Measurements from ENCODE around the gene EFCAB11.

DNA sequence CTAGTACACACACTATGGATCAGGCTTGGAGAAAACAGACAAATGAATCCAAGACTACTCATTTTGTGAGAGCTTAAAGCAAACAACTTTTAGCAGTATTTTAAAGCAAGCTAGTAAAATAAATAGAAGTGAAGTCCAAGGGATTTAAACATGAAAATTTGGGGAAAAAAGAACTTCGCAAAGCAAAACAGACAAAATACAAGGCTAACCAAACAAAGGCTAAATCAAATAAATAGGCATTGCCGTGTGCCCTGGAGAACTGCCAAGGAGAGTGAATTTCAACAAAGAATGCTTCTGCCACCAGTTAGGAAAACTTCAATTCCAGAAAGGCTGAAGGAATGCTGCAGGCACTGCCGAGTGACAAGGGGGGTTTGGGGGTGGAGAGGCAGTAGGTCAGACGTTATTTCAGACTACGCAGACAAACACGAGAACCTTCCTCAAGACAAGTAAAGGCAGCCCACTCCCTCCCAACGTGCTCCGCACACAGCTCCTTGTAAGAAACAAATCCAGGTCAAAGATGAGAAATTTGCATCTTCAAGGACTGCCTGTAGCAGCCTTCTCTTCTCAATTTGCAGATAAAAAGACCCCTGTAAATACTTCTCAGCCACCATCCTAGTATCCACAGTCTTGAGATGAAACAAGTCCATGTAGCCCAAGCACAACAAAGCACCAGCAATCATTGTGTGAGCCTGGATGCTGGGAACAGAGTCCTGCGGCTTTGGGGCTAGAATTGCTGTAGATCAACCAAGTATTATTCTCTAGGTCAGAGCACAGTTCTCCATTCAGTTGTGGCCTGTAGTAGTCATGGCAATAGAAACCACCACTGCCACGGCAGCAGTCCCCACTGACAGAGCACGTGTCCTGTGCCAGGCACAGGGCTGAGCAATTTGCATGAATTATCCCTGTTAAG lies 43.3 kb downstream of the EFCAB11 start:
- TF ChIP-seq, protein P1, sequence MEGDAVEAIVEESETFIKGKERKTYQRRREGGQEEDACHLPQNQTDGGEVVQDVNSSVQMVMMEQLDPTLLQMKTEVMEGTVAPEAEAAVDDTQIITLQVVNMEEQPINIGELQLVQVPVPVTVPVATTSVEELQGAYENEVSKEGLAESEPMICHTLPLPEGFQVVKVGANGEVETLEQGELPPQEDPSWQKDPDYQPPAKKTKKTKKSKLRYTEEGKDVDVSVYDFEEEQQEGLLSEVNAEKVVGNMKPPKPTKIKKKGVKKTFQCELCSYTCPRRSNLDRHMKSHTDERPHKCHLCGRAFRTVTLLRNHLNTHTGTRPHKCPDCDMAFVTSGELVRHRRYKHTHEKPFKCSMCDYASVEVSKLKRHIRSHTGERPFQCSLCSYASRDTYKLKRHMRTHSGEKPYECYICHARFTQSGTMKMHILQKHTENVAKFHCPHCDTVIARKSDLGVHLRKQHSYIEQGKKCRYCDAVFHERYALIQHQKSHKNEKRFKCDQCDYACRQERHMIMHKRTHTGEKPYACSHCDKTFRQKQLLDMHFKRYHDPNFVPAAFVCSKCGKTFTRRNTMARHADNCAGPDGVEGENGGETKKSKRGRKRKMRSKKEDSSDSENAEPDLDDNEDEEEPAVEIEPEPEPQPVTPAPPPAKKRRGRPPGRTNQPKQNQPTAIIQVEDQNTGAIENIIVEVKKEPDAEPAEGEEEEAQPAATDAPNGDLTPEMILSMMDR (IDR thresholded peaks at IDR 0.05), result no peak
- no peak for TF ChIP-seq EZH2 (IDR thresholded peaks at IDR 0.05; ENCODE audit: borderline replicate concordance, insufficient read depth, low read depth, low read length, poor library complexity, severe bottlenecking)

All from B cell (primary cell).